H9 (cell line): ENCODE results near the gene B3GNT7. TPM values are rescaled to one million over a fixed set of nuclear protein-coding genes. Genes with fewer than 3 reads are reported as not detected.
"Not testable (repeated sequence)": the region's sequence is repeated elsewhere in the genome, so short reads cannot be mapped to it uniquely, and the experiment has no call there.

ENCODE experiments used
- DNase-seq: peaks from one replicate; pipeline ENCODE4 v3.0.0-alpha.2; 2017
- H2AFZ ChIP-seq: one replicate; pipeline ENCODE4 v1.6.1; 2013; ENCODE audit warnings: mild to moderate bottlenecking, low read length, control low read depth, moderate library complexity
- H2AK5ac ChIP-seq: 2 replicates; pipeline ENCODE4 v1.6.1; 2013; ENCODE audit warnings: low read length, control low read depth, mixed read lengths; ENCODE audit not compliant: insufficient read length
- H2BK120ac ChIP-seq: one replicate; pipeline ENCODE4 v1.6.1; 2013; ENCODE audit warnings: low read depth, mild to moderate bottlenecking, low read length, control low read depth, inconsistent platforms; ENCODE audit not compliant: poor library complexity, severe bottlenecking
- H2BK12ac ChIP-seq: 2 replicates; pipeline ENCODE4 v1.6.1; 2013; ENCODE audit warnings: low read length, control low read depth, mixed read lengths, low read depth; ENCODE audit not compliant: insufficient read length
- H2BK15ac ChIP-seq: 2 replicates; pipeline ENCODE4 v1.6.1; 2013; ENCODE audit warnings: low read depth, low read length, control low read depth
- H2BK20ac ChIP-seq: one replicate; pipeline ENCODE4 v1.6.1; 2013; ENCODE audit warnings: low read depth, mild to moderate bottlenecking, low read length, control low read depth, inconsistent platforms; ENCODE audit not compliant: poor library complexity, severe bottlenecking
- H2BK5ac ChIP-seq: 2 replicates; pipeline ENCODE4 v1.6.1; 2013; ENCODE audit warnings: low read length, control low read depth, mixed read lengths; ENCODE audit not compliant: insufficient read length
- H3K14ac ChIP-seq: 2 replicates; pipeline ENCODE4 v1.6.1; 2013; ENCODE audit warnings: low read length, control low read depth; ENCODE audit not compliant: insufficient read depth
- H3K18ac ChIP-seq: 2 replicates; pipeline ENCODE4 v1.6.1; 2013; ENCODE audit warnings: low read depth, mild to moderate bottlenecking, mixed read lengths, low read length, control low read depth; ENCODE audit not compliant: insufficient read length
- H3K23ac ChIP-seq: 2 replicates; pipeline ENCODE4 v1.6.1; 2013; ENCODE audit warnings: low read length, control low read depth, mixed read lengths, low read depth; ENCODE audit not compliant: insufficient read length
- H3K23me2 ChIP-seq: 2 replicates; pipeline ENCODE4 v1.6.1; 2013; ENCODE audit warnings: low read depth, mild to moderate bottlenecking, mixed read lengths, low read length, control low read depth; ENCODE audit not compliant: insufficient read length, poor library complexity, severe bottlenecking
- H3K27ac ChIP-seq: 2 replicates; pipeline ENCODE4 v1.5.1; 2013; ENCODE audit warnings: low read length, control low read depth, mixed read lengths, low read depth; ENCODE audit not compliant: insufficient read length
- H3K27me3 ChIP-seq: 2 replicates; pipeline ENCODE4 v1.6.1; 2013; ENCODE audit warnings: low read length, control low read depth, inconsistent platforms; ENCODE audit not compliant: insufficient read depth
- H3K4ac ChIP-seq: 2 replicates; pipeline ENCODE4 v1.6.1; 2013; ENCODE audit warnings: low read depth, mild to moderate bottlenecking, control low read depth, inconsistent platforms, low read length, moderate library complexity
- H3K4me1 ChIP-seq: 2 replicates; pipeline ENCODE4 v1.6.1; 2013; ENCODE audit warnings: low read length, control low read depth, inconsistent platforms; ENCODE audit not compliant: insufficient read depth
- H3K4me2 ChIP-seq: 2 replicates; pipeline ENCODE4 v1.6.1; 2013; ENCODE audit warnings: low read length, control low read depth, mixed read lengths; ENCODE audit not compliant: insufficient read length, insufficient read depth
- H3K56ac ChIP-seq: 2 replicates; pipeline ENCODE4 v1.6.1; 2013; ENCODE audit warnings: low read depth, mild to moderate bottlenecking, mixed read lengths, low read length, control low read depth; ENCODE audit not compliant: insufficient read length
- H3K79me1 ChIP-seq: 2 replicates; pipeline ENCODE4 v1.6.1; 2013; ENCODE audit warnings: low read depth, mild to moderate bottlenecking, moderate library complexity, low read length, control low read depth, inconsistent platforms; ENCODE audit not compliant: insufficient read depth, poor library complexity, severe bottlenecking
- H3K79me2 ChIP-seq: 2 replicates; pipeline ENCODE4 v1.6.1; 2013; ENCODE audit warnings: low read length, control low read depth, inconsistent platforms; ENCODE audit not compliant: insufficient read depth
- H3K9ac ChIP-seq: 2 replicates; pipeline ENCODE4 v1.6.1; 2013; ENCODE audit warnings: low read length, control low read depth, mixed read lengths; ENCODE audit not compliant: insufficient read length; ENCODE audit errors: extremely low read depth
- H3K9me3 ChIP-seq: one replicate; pipeline ENCODE4 v1.6.1; 2013; ENCODE audit warnings: low read depth, low read length, inconsistent platforms; ENCODE audit not compliant: control insufficient read depth
- H3T11ph ChIP-seq: one replicate; pipeline ENCODE4 v1.6.1; 2013; ENCODE audit warnings: mild to moderate bottlenecking, low read length, control low read depth, inconsistent platforms
- H4K20me1 ChIP-seq: one replicate; pipeline ENCODE4 v1.6.1; 2013; ENCODE audit not compliant: control insufficient read depth, insufficient read length, insufficient read depth
- H4K5ac ChIP-seq: 2 replicates; pipeline ENCODE4 v1.6.1; 2013; ENCODE audit warnings: low read depth, mild to moderate bottlenecking, mixed read lengths, low read length, control low read depth; ENCODE audit not compliant: insufficient read length
- H4K8ac ChIP-seq: replicated peaks from 2 replicates; pipeline ENCODE4 v1.6.1; 2013; ENCODE audit warnings: low read length, control low read depth, mixed read lengths, low read depth; ENCODE audit not compliant: insufficient read length
- H4K91ac ChIP-seq: 2 replicates; pipeline ENCODE4 v1.6.1; 2013; ENCODE audit warnings: low read depth, mild to moderate bottlenecking, moderate library complexity, mixed read lengths, low read length, control low read depth; ENCODE audit not compliant: insufficient read length
- H3K27ac Mint-ChIP-seq, 3 experiments: 2 replicates in 2 of 3; 3 replicates in 1 of 3; pipeline ENCODE4 v1.8.0; 2020 to 2021; ENCODE audit warnings: mixed read lengths in 3 of 3, mild to moderate bottlenecking in 1 of 3, moderate library complexity in 1 of 3
- H3K27me3 Mint-ChIP-seq: 2 replicates; pipeline ENCODE4 v1.8.0; 2021; ENCODE audit warnings: low read depth, mild to moderate bottlenecking, moderate library complexity, mixed read lengths
- H3K36me3 Mint-ChIP-seq, 3 experiments: 2 replicates in 2 of 3; 3 replicates in 1 of 3; pipeline ENCODE4 v1.8.0; 2020 to 2021; ENCODE audit warnings: low read depth in 3 of 3, mixed read lengths in 3 of 3; ENCODE audit not compliant: insufficient read depth in 1 of 3
- H3K4me1 Mint-ChIP-seq, 2 experiments: 2 replicates each; pipeline ENCODE4 v1.8.0; 2020; ENCODE audit warnings: mixed read lengths in 2 of 2
- H3K4me3 Mint-ChIP-seq, 2 experiments: 2 replicates in 1 of 2; 3 replicates in 1 of 2; pipeline ENCODE4 v1.8.0; 2020 to 2021; ENCODE audit warnings: mild to moderate bottlenecking in 2 of 2, mixed read lengths in 2 of 2, moderate library complexity in 1 of 2
- H3K9me3 Mint-ChIP-seq, 2 experiments: 2 replicates in 1 of 2; 3 replicates in 1 of 2; pipeline ENCODE4 v1.8.0; 2020; ENCODE audit warnings: mild to moderate bottlenecking in 2 of 2, mixed read lengths in 2 of 2, moderate library complexity in 1 of 2
- WGBS: extraction: QIAGEN DNeasy Blood & Tissue Kit; methylation state at CpG from one replicate; pipeline ENCODE4 v1.1.7; 2013; ENCODE audit warnings: missing lambda C conversion rate, low lambda C conversion rate, mixed read lengths; ENCODE audit not compliant: insufficient read length; ENCODE audit errors: extremely low coverage; 5-methylcytosine and 5-hydroxymethylcytosine counted together
- total RNA-seq: library from RNA; stranded (reverse); gene quantifications from 2 replicates; pipeline ENCODE4 v1.2.1, GENCODE V29; 2021
- TF ChIP-seq, protein P1 (sequence below): fragments of 200-600 bp; sonication (generic); conservative IDR thresholded peaks from 3 replicates; pipeline ENCODE4 v1.8.0; 2021; ENCODE audit warnings: antibody characterized with exemption, mild to moderate bottlenecking

The B3GNT7 gene
- total RNA-seq, 1 experiment from 2014 or later: 42.2 TPM

DNA sequence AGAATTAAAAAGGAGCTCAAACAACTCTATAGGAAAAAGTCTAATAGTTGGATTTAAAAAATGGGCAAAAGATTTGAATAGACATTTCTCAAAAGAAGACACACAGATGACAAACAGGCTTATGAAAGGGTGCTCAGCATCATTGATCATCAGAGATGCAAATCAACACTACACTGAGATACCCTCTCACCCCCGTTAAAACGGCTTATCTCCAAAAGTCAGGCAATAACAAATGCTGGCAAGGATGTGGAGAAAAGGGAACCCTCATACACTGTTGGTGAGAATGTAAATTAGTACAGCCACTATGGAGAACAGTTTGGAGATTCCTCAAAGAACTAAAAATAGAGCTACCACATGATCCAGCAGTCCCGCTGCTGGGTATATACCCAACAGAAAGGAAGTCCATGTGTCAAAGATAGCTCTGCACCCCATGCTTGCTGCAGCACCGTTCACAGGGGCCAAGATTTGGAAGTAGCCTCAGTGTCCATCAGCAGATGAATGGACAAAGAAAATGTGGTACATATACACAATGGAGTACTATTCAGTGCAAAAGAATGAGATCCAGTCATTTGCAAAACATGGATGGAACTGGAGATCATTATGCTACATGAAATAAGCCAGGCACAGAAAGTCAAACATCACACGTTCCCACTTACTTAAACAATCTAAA, 46.7 kb upstream of the B3GNT7 start:
- Histone ChIP-seq H2BK20ac (peak overlapping the region; percentile 90), H3K79me1 (no peaks in the 10 kb centered on the region), H4K91ac (no peak overlapping the region), H4K5ac (no peak overlapping the region), H3K56ac (no peak overlapping the region), H3K27me3 (no peaks in the 10 kb centered on the region), H2BK15ac (no peak overlapping the region), H2AK5ac (no peak overlapping the region), H3K23me2 (no peaks in the 10 kb centered on the region), H3K23ac (no peak overlapping the region), H4K8ac (no peak overlapping the region), H4K20me1 (no peaks in the 10 kb centered on the region), H2BK5ac (no peak overlapping the region), H3K4ac (no peak overlapping the region), H3T11ph (no peak overlapping the region), H3K79me2 (no peaks in the 10 kb centered on the region), H3K14ac (no peak overlapping the region), H3K4me2 (no peak overlapping the region), H3K18ac (no peak overlapping the region), H2AFZ (no peak overlapping the region), H3K9ac (no peak overlapping the region), H2BK12ac (no peak overlapping the region), H2BK120ac (no peak overlapping the region), H3K4me1 (no peaks in the 10 kb centered on the region), H3K27ac (no peak overlapping the region), H3K9me3 (no peaks in the 10 kb centered on the region)
- H3K9me3 Mint-ChIP-seq: no peaks in the 10 kb centered on the region
- H3K27ac Mint-ChIP-seq: no peak overlapping the region
- peaks cover 4 to 7% of the 10 kb centered on the region in 2 experiments for H3K4me1 Mint-ChIP-seq
- H3K36me3 Mint-ChIP-seq: peaks cover 5 to 13% (median 12%) of the 10 kb centered on the region in 3 experiments; a peak in 5 of 7 replicates
- DNase-seq: peak; percentile 5
- WGBS: no CpG with 5 or more reads among the region's 5 CpGs
- no peak overlapping the region for H3K4me3 Mint-ChIP-seq
- TF ChIP-seq, protein P1, sequence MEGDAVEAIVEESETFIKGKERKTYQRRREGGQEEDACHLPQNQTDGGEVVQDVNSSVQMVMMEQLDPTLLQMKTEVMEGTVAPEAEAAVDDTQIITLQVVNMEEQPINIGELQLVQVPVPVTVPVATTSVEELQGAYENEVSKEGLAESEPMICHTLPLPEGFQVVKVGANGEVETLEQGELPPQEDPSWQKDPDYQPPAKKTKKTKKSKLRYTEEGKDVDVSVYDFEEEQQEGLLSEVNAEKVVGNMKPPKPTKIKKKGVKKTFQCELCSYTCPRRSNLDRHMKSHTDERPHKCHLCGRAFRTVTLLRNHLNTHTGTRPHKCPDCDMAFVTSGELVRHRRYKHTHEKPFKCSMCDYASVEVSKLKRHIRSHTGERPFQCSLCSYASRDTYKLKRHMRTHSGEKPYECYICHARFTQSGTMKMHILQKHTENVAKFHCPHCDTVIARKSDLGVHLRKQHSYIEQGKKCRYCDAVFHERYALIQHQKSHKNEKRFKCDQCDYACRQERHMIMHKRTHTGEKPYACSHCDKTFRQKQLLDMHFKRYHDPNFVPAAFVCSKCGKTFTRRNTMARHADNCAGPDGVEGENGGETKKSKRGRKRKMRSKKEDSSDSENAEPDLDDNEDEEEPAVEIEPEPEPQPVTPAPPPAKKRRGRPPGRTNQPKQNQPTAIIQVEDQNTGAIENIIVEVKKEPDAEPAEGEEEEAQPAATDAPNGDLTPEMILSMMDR: no peak
- no peaks in the 10 kb centered on the region for H3K27me3 Mint-ChIP-seq

DNA sequence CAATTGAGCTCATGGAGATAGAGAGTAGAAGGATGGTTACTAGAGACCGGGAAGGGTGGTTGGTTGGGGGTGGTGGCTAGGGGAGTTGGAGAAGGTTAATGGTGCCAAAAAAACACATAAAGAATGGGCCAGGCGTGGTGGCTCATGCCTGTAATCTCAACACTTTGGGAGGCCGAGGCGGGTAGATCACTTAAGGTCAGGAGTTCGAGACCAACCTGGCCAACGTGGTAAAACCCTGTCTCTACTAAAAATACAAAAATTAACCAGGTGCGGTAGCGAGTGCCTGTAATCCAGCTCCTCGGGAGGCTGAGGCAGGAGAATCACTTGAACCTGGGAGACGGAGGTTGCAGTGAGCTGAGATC, 46.2 kb upstream of the B3GNT7 start:
- not testable (repeated sequence) for H4K8ac ChIP-seq, H3K18ac ChIP-seq, H2BK20ac ChIP-seq, H3K27me3 Mint-ChIP-seq, H2BK15ac ChIP-seq, H3K4me3 Mint-ChIP-seq, H3K79me1 ChIP-seq, H3K23me2 ChIP-seq, H2AFZ ChIP-seq, H3K4me2 ChIP-seq, H3K56ac ChIP-seq, H2BK5ac ChIP-seq, H3K9me3 Mint-ChIP-seq, H3K9me3 ChIP-seq, H2BK12ac ChIP-seq, H3K27me3 ChIP-seq, H3K9ac ChIP-seq, DNase-seq, H2AK5ac ChIP-seq, H4K5ac ChIP-seq, H3K27ac ChIP-seq, H2BK120ac ChIP-seq, H3K4me1 Mint-ChIP-seq, H3K4ac ChIP-seq, H3K14ac ChIP-seq, H3K79me2 ChIP-seq, H4K91ac ChIP-seq, H4K20me1 ChIP-seq, H3T11ph ChIP-seq, H3K4me1 ChIP-seq, H3K23ac ChIP-seq, H3K27ac Mint-ChIP-seq
- peaks cover 5 to 13% (median 12%) of the 10 kb centered on the region in 3 experiments; a peak in 5 of 7 replicates for H3K36me3 Mint-ChIP-seq
- WGBS: no CpG with 5 or more reads among the region's 10 CpGs
